K562 (cell line): ENCODE data around the gene HSPA4. TPM values are rescaled to one million over a fixed set of nuclear protein-coding genes. Genes with fewer than 3 reads are reported as not detected.

Experiments
- ARID2 ChIP-seq: fragments of 450-650 bp; IDR thresholded peaks from 2 replicates; pipeline ENCODE4 v1.6.1; 2017; ENCODE audit warnings: antibody characterized with exemption, mild to moderate bottlenecking
- BRCA1 ChIP-seq, 2 experiments: fragments of 450-650 bp in 1 of 2; sonication (generic) in 1 of 2; formaldehyde crosslinking in 1 of 2; IDR thresholded peaks; 2 replicates each; pipeline versions ENCODE4 v1.5.0 to v1.6.1; 2017 to 2020; ENCODE audit warnings: mild to moderate bottlenecking in 1 of 2, missing genetic modification reagents in 1 of 2
- DMBX1 ChIP-seq: fragments of 250-450 bp; sonication (Bioruptor Pico); IDR thresholded peaks from 2 replicates; pipeline ENCODE4 v1.8.0; 2022; ENCODE audit warnings: inconsistent platforms, mild to moderate bottlenecking, moderate library complexity, borderline replicate concordance
- GABPA ChIP-seq: fragments of 200-800 bp; sonication (Bioruptor generic); conservative IDR thresholded peaks from 2 replicates; pipeline ENCODE4 v1.6.1; 2016; ENCODE audit warnings: low read depth, missing genetic modification characterization, missing compliant biosample characterization
- HCFC1 ChIP-seq: IDR thresholded peaks from 2 replicates; pipeline ENCODE4 v1.6.1; 2012; ENCODE audit warnings: low read depth, low read length, improper control_type of control experiment
- ILF3 ChIP-seq: fragments of 450-650 bp; IDR thresholded peaks from 2 replicates; pipeline ENCODE4 v1.6.1; 2018; ENCODE audit warnings: antibody characterized with exemption, mild to moderate bottlenecking, moderate library complexity, borderline replicate concordance
- MAZ ChIP-seq, 2 experiments: fragments of 450-650 bp in 1 of 2; sonication (generic) in 1 of 2; formaldehyde crosslinking; IDR thresholded peaks in 1 of 2; conservative IDR thresholded peaks in 1 of 2; 2 replicates each; pipeline versions ENCODE4 v1.4.0 to v1.5.0; 2020; ENCODE audit warnings: mild to moderate bottlenecking in 1 of 2, missing genetic modification reagents in 1 of 2
- MECOM ChIP-seq: fragments of 250-450 bp; sonication (Bioruptor Pico); IDR thresholded peaks from 2 replicates; pipeline ENCODE4 v1.8.0; 2022; ENCODE audit warnings: inconsistent platforms
- MTA3 ChIP-seq: fragments of 450-650 bp; formaldehyde crosslinking; IDR thresholded peaks from 2 replicates; pipeline ENCODE4 v1.6.1; 2017; ENCODE audit warnings: mild to moderate bottlenecking, borderline replicate concordance
- MXI1 ChIP-seq: IDR thresholded peaks from 2 replicates; pipeline ENCODE4 v1.6.1; 2011; ENCODE audit warnings: low read depth, mild to moderate bottlenecking, improper control_type of control experiment, low read length
- NFE2L1 ChIP-seq: fragments of 450-650 bp; IDR thresholded peaks from 2 replicates; pipeline ENCODE4 v1.6.1; 2016; ENCODE audit warnings: missing genetic modification characterization, low read depth, mild to moderate bottlenecking, missing compliant biosample characterization, moderate library complexity, borderline replicate concordance
- SAFB ChIP-seq: fragments of 200-400 bp; formaldehyde crosslinking; IDR thresholded peaks from 2 replicates; pipeline ENCODE4 v1.6.1; 2017; ENCODE audit warnings: low read depth, low read length, borderline replicate concordance
- SREBF2 ChIP-seq: sonication (generic); formaldehyde crosslinking; IDR thresholded peaks from 2 replicates; pipeline ENCODE4 v1.4.0; 2020; ENCODE audit warnings: mild to moderate bottlenecking, missing genetic modification reagents
- TGIF2 ChIP-seq: sonication (generic); formaldehyde crosslinking; IDR thresholded peaks from 2 replicates; pipeline ENCODE4 v1.8.1; 2022; ENCODE audit warnings: mild to moderate bottlenecking, missing genetic modification reagents, moderate library complexity
- XRCC5 ChIP-seq: fragments of 200-400 bp; formaldehyde crosslinking; IDR thresholded peaks from 2 replicates; pipeline ENCODE4 v1.6.1; 2017; ENCODE audit warnings: low read depth, mild to moderate bottlenecking, low read length
- ZKSCAN1 ChIP-seq: fragments of 150-350 bp; IDR thresholded peaks from 2 replicates; pipeline ENCODE4 v1.6.1; 2016; ENCODE audit warnings: low read depth, low read length
- ZNF197 ChIP-seq: fragments of 200-800 bp; sonication (Bioruptor generic); IDR thresholded peaks from 2 replicates; pipeline ENCODE4 v1.6.1; 2016; ENCODE audit warnings: low read depth, missing genetic modification characterization, missing compliant biosample characterization
- ZNF717 ChIP-seq: fragments of 250-450 bp; sonication (Bioruptor Pico); IDR thresholded peaks from 2 replicates; pipeline ENCODE4 v1.5.0; 2021
- polyA plus RNA-seq, 8 experiments: library from polyadenylated mRNA; depleted of rRNA in 4 of 8; stranded (reverse) in 5 of 8; unstranded in 3 of 8; fragments of >200 nt; fragmentation: Nextera tagmentation in 2 of 8; fragmentation: Illumina TruSeq in 1 of 8; extraction: Ambion mirVana in 2 of 8; extraction: Trizol in 1 of 8; gene quantifications; 2 replicates each; pipeline versions ENCODE4 v1.2.1 to v1.2.3, GENCODE V29; 2011 to 2014; ENCODE audit warnings: inconsistent platforms in 1 of 8, missing spikeins in 1 of 8
- total RNA-seq, 7 experiments: library from RNA; depleted of rRNA in 6 of 7; stranded (reverse); fragments of >200 nt in 6 of 7; fragmentation: Illumina TruSeq in 2 of 7; extraction: Trizol in 2 of 7; gene quantifications; 2 replicates each; pipeline versions ENCODE4 v1.2.1 to v1.2.3, GENCODE V29; 2011 to 2021; ENCODE audit warnings: low replicate concordance in 1 of 7
- TF ChIP-seq, protein P1 (sequence below): sonication (generic); formaldehyde crosslinking; IDR thresholded peaks from 2 replicates; pipeline ENCODE4 v1.9.0; 2022; ENCODE audit warnings: mild to moderate bottlenecking, missing genetic modification reagents
- TF ChIP-seq, protein P2 (sequence below), 2 experiments: IDR thresholded peaks; 2 replicates each; pipeline ENCODE4 v1.6.1; 2011; ENCODE audit warnings: borderline replicate concordance in 1 of 2, control low read depth in 1 of 2, low read depth in 1 of 2, low read length in 1 of 2, mild to moderate bottlenecking in 1 of 2, mixed read lengths in 1 of 2, moderate library complexity in 1 of 2; ENCODE audit not compliant: insufficient read depth in 1 of 2, insufficient read length in 1 of 2, poor library complexity in 1 of 2, severe bottlenecking in 1 of 2; ENCODE audit errors: extremely low read depth in 1 of 2
- TF ChIP-seq, protein P3 (sequence below): fragments of 150-350 bp; conservative IDR thresholded peaks from 2 replicates; pipeline ENCODE4 v1.6.1; 2014; ENCODE audit warnings: low read length

Gene HSPA4
- total and polyA plus RNA-seq, 9 of the 15 experiments (the other 6 are each of a cell fraction or from before 2014, with no cell fraction given), result 90.3 to 286 (median 148) TPM

DNA sequence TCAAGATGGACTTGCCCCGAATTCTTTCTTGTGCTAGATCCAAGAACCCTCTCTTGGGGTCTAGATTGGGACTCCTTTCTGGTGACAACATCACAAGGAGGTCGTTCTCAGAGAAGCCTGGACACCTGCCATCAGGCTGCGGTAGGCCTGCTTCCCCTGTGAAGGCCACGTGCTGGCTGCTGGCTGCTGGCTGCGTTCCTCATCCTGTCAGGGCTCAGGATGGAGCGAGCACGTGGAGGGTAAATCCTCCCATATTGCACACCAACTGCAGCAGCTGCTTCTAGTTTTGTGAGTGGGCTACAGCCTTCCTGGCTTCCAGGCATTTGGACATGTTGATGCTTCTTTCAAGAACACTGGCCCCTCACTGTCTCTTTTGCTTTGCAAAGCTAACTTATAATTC lies 95.6 kb downstream of the HSPA4 start (continued):
- no peak for TF ChIP-seq ZNF717 (CRISPR knock-in tag)
- TF ChIP-seq NFE2L1 (tag), result no peak
- TF ChIP-seq, protein P1, sequence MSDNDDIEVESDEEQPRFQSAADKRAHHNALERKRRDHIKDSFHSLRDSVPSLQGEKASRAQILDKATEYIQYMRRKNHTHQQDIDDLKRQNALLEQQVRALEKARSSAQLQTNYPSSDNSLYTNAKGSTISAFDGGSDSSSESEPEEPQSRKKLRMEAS, result peak; percentile 56
- TF ChIP-seq DMBX1 (CRISPR knock-in tag), result no peak
- no peak for TF ChIP-seq ZNF197
- no peak for TF ChIP-seq MECOM (CRISPR knock-in tag)
- no peak for TF ChIP-seq TGIF2 (CRISPR knock-in tag)
- TF ChIP-seq, protein P2, sequence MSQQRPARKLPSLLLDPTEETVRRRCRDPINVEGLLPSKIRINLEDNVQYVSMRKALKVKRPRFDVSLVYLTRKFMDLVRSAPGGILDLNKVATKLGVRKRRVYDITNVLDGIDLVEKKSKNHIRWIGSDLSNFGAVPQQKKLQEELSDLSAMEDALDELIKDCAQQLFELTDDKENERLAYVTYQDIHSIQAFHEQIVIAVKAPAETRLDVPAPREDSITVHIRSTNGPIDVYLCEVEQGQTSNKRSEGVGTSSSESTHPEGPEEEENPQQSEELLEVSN (IDR thresholded peaks at IDR 0.05; ENCODE audit: borderline replicate concordance in 1 of 2, extremely low read depth in 1 of 2, insufficient read depth in 1 of 2, insufficient read length in 1 of 2, low read depth in 1 of 2, low read length in 1 of 2, poor library complexity in 1 of 2, severe bottlenecking in 1 of 2), result peak in 1 of 2 experiments; percentile 46
- no peak for TF ChIP-seq XRCC5
- no peak for TF ChIP-seq MAZ (CRISPR knock-in tag; conservative IDR thresholded peaks at IDR 0.05 in 1 of 2, IDR thresholded peaks at IDR 0.05 in 1 of 2)
- TF ChIP-seq BRCA1 (IDR thresholded peaks at IDR 0.05), result no peak
- TF ChIP-seq BRCA1 (CRISPR knock-in tag; IDR thresholded peaks at IDR 0.05), result no peak
- no peak for TF ChIP-seq SAFB
- TF ChIP-seq, protein P3, sequence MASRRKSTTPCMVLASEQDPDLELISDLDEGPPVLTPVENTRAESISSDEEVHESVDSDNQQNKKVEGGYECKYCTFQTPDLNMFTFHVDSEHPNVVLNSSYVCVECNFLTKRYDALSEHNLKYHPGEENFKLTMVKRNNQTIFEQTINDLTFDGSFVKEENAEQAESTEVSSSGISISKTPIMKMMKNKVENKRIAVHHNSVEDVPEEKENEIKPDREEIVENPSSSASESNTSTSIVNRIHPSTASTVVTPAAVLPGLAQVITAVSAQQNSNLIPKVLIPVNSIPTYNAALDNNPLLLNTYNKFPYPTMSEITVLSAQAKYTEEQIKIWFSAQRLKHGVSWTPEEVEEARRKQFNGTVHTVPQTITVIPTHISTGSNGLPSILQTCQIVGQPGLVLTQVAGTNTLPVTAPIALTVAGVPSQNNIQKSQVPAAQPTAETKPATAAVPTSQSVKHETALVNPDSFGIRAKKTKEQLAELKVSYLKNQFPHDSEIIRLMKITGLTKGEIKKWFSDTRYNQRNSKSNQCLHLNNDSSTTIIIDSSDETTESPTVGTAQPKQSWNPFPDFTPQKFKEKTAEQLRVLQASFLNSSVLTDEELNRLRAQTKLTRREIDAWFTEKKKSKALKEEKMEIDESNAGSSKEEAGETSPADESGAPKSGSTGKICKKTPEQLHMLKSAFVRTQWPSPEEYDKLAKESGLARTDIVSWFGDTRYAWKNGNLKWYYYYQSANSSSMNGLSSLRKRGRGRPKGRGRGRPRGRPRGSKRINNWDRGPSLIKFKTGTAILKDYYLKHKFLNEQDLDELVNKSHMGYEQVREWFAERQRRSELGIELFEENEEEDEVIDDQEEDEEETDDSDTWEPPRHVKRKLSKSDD, result no peak
- TF ChIP-seq ILF3, result no peak
- no peak for TF ChIP-seq HCFC1
- no peak for TF ChIP-seq MTA3
- TF ChIP-seq SREBF2 (CRISPR knock-in tag), result no peak
- no peak for TF ChIP-seq ARID2
- no peak for TF ChIP-seq GABPA (tag)
- TF ChIP-seq ZKSCAN1, result no peak
- TF ChIP-seq MXI1, result no peak
